8988T (cell line): ENCODE data around the gene TFEB.

ENCODE experiments used
- DNase-seq: peaks from one replicate; pipeline ENCODE4 v3.0.0; 2011

The TFEB gene

GRCh38 chr6:41704656-41705310 is 30.6 kb downstream of the TFEB start:
- no peak for DNase-seq

- no peak for DNase-seq
Observed at GRCh38 chr6:41704028-41704427, 31.4 kb downstream of the TFEB start.

GRCh38 chr6:41702771-41703494 is 32.5 kb downstream of the TFEB start:
- no peak for DNase-seq

DNA sequence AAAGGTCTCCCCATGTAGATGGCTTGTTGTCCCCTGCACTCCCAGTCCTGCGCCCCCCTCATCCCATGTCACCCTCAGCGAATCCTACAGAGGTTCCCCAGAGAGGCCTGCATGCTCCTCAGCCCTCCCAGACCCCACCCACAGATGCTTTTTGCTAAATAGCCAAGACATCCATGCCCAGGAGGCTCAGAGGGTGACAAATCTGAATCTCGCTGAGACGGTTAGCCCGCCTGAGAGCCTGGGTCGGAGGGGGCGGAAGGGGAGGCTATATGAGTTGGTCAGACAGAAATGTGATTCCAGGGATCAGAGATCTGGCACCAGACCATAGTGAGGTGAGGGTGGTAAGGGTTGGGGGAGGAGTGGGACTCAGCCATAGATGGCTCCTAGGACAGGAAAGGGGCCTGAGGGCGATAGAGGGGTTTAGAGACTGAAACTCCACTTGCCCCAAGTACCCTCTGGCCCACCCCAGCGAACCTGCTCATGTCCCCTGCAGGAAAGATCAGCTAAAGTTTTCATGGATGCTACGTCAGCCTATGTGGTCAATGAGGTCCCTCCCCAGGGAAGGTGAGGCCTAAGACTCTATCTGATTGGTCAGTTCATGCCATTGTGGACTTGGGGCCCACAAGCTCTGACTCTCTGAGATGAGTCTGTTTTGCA is 33.2 kb downstream of the TFEB start:
- DNase-seq: no peak

DNA sequence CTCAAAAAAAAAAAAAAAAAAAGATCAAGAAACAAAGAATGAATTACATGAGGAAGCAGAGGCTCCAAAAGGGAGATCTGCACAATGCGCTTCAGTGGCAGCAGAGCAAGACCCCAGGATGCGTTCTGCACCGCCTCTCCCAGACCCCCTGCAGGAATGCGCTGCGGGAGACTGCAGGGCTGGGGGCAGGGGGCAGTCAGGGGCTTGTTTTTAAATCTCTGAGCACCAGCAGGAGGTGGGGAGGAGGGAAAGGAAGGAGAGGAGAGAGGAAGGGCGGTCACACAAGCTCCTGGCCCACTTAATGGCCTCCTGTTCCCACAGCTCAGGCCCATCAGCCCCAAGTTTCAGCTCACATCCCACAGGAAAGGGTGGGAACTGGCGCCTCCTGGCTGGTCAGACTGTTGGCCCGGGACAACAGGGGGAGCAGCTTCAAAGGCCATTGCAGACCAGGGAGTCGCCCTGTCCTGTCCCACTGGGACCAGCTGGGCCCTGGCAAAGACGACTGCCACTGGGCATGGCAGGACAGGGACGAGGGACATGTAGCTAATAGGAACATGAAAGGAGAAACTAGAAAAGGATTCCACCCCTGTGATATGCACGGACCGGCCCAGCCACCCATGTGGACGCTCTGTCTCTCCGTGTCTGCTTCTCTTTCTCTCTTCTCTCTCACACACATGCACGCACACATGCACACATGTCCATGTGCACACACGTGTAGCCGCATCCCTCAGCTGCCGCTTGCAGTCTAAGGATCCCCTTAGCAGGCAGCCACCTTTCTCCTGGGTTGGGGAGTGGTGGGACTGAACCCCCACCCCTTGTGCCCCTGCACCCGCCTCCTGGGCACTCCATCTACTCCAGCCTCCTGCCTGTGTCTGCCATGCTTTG is 34.7 kb downstream of the TFEB start:
- no peak for DNase-seq

DNA sequence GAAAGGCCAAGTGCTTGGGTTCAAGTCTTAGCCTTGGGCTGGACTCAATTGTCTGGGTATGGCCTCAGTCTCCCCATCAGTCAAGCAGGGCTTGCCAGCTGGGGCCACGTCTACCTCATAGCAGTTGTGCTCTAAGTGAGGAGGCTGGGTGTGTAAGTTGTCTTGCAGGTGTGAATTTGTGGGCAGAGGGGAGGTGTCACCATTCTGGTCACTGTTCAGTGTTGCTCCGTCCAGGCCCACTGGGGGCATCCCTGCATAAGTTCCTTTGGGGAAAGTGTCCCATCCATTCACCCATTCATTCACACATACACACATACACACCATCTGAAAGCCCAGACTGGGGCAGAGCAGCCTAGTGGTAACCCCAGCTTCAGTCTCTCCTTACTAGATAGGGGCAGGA is 36.3 kb downstream of the TFEB start:
- DNase-seq: no peak

GRCh38 chr6:41697861-41698781 is 37.3 kb downstream of the TFEB start:
- no peak for DNase-seq

- no peak for DNase-seq
Observed at GRCh38 chr6:41696788-41697187, 38.6 kb downstream of the TFEB start.

DNA sequence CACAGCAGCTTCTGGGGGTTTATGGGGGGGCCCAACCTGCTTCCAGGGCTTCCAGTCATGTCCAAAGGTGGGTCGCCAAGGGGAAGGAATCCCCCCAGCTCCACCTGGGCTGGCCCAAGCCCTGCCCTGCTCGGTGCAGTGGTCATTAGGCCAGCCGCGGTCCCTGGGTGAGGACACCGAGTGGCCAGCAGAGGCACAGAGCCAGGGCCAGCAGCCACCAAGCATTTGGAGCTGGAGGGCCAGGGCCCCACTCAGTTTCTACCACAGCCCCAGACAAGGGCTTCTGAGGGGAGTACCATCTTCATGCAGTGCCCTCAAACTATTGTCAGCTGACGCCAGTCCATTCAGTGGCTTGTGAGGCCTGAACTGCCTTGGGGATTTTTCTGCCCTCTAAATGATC is 39.6 kb downstream of the TFEB start:
- DNase-seq: no peak

- no peak for DNase-seq
Observed at GRCh38 chr6:41694815-41695526, 40.4 kb downstream of the TFEB start.

GRCh38 chr6:41693281-41694240 is 41.8 kb downstream of the TFEB start:
- DNase-seq: no peak

- no peak for DNase-seq
Observed at GRCh38 chr6:41692730-41693129, 42.7 kb downstream of the TFEB start.

- no peak for DNase-seq
Observed at GRCh38 chr6:41692080-41692675, 43.2 kb downstream of the TFEB start.

- no peak for DNase-seq
Observed at GRCh38 chr6:41691426-41692079, 43.9 kb downstream of the TFEB start.

DNA sequence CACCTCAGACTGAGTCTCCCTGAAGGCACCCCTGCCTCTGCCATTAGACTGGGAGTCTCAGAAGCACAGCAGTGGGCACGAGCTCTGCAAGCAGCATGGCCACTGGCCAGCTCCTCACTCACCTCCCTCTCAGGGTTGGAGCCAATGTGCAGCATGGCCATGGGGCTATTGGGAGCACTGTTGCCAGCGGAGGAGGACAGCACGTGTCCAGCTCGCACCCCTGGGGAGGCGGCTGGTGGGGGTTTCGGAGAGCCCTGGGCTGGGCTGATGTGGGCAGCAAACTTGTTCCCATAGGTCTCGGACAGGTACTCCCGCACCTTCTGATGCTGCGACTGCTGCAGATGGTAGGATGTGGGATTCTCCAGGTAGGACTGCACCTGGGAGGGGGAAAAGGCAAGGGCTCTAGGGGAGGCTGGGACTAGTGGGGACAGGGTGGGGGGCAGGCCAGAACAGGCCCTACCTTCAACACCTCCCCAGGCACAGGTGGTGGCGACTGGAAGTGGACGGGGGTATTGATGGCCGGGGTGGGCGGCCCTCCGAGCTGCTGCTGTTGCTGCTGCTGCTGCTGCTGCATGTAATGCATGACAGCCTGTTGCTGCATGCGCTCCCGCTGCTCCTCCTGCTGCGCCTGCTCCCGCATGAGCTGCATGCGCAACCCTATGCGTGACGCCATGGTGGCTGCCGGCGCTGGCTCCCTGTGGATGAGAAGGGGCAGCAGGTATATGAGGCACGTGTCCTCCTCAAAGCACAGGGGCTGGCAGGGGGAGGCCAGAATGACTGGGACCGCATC is 44.7 kb downstream of the TFEB start:
- DNase-seq: no peak

- no peak for DNase-seq
Observed at GRCh38 chr6:41689171-41690008, 46.0 kb downstream of the TFEB start.

- DNase-seq: no peak
Observed at GRCh38 chr6:41688256-41688965, 47.0 kb downstream of the TFEB start.
